SHP77 (cell line): ENCODE results near the gene PRAF2.
A peak's percentile ranks its signal among the peaks of the same experiment; 100 is the strongest.

ENCODE experiments used
- DNase-seq, 2 experiments: peaks; one replicate each; lab custom pipeline; 2025; lab: John Stamatoyannopoulos, UW

PRAF2 gene

GRCh38 chrX:49042581-49043219 lies 31.1 kb downstream of the PRAF2 start:
- no peak for DNase-seq

- peak in 1 of 2 experiments; percentile 1 for DNase-seq
These were observed 31.8 kb downstream of the PRAF2 start for GRCh38 chrX:49041744-49042580.

DNA sequence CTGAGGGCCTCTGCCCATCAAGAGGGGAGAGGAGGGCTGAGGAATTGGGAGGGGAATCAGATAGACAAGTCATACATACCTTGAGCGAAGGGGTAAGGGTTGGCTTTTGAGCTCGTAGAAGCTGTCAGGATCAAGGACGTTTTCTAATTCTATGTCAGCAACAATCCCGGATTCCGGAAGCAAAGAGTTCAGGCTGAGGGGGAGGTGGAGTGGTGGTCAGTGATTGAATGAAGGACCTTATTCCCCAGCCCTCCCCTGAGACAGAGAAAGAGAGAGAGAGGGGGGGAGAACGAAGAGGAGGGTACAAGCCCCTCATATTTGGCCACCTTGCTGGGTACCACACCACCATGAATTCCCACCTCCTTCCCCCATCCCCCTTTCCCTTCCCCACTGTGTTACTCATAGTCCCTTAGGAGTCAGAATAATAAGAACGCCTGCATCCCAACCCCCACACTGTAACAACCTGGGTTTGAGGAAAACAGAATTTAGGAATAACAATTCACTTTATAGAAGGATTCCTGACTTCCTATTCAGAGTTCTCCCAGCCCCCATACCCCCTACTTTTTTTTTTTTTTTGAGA lies 33.3 kb downstream of the PRAF2 start:
- DNase-seq: no peak

DNA sequence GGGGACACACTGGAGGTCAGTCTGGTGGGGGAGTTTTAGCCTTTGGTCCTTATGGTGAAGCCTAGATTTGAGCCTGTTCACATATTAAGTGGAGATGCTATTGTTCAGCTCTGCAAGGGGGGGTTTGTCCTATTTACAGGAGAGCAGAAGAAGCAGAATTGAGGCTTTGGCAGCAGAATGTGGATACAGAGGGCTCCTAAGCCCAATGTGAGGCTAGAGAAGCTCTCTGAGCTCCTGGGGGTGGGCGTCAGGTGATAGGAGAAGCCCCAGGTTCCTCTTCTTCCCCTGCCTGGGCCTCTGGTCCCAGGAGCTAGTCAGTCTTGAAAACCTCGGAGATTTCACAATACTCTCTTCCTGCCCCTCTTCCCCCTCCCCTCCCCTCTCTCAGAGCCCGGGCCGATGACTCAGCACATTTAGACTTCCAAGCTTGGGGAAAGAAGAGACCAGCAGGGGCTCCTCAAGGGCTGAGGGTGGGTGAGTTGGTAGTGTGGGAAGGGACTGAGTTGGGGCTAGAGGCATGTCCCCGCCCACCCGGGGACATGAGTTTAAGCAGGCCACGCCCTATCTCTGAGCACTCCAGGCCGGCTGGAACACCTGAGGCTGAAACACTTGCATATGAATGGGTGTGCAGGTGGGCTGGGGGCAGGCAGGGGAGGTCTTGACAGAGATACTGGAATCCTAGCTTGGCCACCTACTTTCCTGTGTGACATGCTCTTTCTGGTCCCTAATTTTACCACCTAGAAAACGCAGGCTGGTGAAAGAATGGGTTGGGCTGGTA lies 34.0 kb downstream of the PRAF2 start:
- peak; percentile 55 to 64 for DNase-seq

GRCh38 chrX:49037883-49038475 lies 35.8 kb downstream of the PRAF2 start:
- no peak for DNase-seq

GRCh38 chrX:49030283-49030682 lies 43.5 kb downstream of the PRAF2 start:
- no peak for DNase-seq

DNA sequence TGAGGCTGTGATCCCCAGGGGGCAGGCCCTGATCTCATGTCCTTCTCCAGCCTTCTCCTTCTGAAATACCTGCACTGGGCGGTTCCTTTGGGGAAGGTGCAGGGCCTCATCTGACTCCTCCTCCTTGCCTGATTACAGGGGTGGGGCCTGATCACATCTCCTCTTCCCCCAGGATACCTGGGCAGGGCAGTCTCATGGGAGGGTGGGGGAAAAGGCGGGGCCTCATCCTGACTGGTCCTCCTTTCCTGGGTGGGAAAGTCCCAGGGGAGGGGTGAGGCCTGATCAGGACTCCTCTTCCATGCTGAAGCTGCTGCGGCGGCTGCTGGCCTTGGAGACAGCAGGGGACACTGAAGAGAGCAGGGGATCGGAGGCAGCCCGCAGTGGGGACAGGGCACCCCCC lies 43.9 kb downstream of the PRAF2 start:
- no peak for DNase-seq
